ENCODE data around the gene MTFR1L.

DNA sequence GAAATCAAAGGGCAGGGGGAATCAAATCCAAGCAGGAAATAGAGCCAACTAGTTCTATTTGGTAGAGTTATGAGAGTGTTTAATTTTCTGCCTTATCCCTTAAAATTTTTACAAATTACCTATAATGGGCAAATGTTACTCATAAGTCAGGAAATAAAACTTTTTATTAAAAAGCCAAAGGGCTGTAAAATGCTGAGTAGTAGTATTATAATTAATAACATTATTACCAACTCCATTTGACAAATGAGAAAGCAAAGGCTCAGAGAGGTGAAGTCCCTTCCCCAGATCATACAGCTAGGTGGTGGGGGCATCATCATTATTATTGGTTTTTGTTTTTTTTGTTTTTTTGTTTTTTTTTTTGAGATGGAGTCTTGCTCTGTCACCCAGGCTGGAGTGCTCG is 16.4 kb upstream of the MTFR1L start:
- TF ChIP-seq, protein P1, sequence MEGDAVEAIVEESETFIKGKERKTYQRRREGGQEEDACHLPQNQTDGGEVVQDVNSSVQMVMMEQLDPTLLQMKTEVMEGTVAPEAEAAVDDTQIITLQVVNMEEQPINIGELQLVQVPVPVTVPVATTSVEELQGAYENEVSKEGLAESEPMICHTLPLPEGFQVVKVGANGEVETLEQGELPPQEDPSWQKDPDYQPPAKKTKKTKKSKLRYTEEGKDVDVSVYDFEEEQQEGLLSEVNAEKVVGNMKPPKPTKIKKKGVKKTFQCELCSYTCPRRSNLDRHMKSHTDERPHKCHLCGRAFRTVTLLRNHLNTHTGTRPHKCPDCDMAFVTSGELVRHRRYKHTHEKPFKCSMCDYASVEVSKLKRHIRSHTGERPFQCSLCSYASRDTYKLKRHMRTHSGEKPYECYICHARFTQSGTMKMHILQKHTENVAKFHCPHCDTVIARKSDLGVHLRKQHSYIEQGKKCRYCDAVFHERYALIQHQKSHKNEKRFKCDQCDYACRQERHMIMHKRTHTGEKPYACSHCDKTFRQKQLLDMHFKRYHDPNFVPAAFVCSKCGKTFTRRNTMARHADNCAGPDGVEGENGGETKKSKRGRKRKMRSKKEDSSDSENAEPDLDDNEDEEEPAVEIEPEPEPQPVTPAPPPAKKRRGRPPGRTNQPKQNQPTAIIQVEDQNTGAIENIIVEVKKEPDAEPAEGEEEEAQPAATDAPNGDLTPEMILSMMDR (IDR thresholded peaks at IDR 0.05 in 2 of 3, conservative IDR thresholded peaks at IDR 0.05 in 1 of 3; ENCODE audit: insufficient read depth in 2 of 3, low read depth in 1 of 3, low read length in 3 of 3): no peak
- TF ChIP-seq BHLHE40 (IDR thresholded peaks at IDR 0.05; ENCODE audit: low read length) (no peak), POLR2A (conservative IDR thresholded peaks at IDR 0.05) (no peak), EZH2 (IDR thresholded peaks at IDR 0.05; ENCODE audit: borderline replicate concordance, low read depth, low read length) (no peak), POU5F1 (IDR thresholded peaks at IDR 0.05; ENCODE audit: borderline replicate concordance, low read depth, low read length, partially characterized antibody) (no peak)
- TF ChIP-seq, protein P2, sequence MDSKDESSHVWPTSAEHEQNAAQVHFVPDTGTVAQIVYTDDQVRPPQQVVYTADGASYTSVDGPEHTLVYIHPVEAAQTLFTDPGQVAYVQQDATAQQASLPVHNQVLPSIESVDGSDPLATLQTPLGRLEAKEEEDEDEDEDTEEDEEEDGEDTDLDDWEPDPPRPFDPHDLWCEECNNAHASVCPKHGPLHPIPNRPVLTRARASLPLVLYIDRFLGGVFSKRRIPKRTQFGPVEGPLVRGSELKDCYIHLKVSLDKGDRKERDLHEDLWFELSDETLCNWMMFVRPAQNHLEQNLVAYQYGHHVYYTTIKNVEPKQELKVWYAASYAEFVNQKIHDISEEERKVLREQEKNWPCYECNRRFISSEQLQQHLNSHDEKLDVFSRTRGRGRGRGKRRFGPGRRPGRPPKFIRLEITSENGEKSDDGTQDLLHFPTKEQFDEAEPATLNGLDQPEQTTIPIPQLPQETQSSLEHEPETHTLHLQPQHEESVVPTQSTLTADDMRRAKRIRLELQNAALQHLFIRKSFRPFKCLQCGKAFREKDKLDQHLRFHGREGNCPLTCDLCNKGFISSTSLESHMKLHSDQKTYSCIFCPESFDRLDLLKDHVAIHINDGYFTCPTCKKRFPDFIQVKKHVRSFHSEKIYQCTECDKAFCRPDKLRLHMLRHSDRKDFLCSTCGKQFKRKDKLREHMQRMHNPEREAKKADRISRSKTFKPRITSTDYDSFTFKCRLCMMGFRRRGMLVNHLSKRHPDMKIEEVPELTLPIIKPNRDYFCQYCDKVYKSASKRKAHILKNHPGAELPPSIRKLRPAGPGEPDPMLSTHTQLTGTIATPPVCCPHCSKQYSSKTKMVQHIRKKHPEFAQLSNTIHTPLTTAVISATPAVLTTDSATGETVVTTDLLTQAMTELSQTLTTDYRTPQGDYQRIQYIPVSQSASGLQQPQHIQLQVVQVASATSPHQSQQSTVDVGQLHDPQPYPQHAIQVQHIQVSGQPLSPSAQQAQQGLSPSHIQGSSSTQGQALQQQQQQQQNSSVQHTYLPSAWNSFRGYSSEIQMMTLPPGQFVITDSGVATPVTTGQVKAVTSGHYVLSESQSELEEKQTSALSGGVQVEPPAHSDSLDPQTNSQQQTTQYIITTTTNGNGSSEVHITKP (IDR thresholded peaks at IDR 0.05; ENCODE audit: partially characterized antibody): no peak
